Stimulated activated CD4-positive, alpha-beta T cell treated with anti-CD3 and anti-CD28 coated beads, Interleukin-12 subunit alpha, Interleukin-12 subunit beta, amount 100 ng/mL, for 48 hours (primary cell): ENCODE results near the gene FRAS1.
"Not testable (repeated sequence)": the region's sequence is repeated elsewhere in the genome, so short reads cannot be mapped to it uniquely, and the experiment has no call there.

Source experiments
- DNase-seq, 3 donors: peaks; one replicate each; pipeline ENCODE4 v3.0.0-alpha.2; 2020; ENCODE audit warnings: low read depth in 2 of 3, low spot score in 1 of 3

FRAS1 gene

DNA sequence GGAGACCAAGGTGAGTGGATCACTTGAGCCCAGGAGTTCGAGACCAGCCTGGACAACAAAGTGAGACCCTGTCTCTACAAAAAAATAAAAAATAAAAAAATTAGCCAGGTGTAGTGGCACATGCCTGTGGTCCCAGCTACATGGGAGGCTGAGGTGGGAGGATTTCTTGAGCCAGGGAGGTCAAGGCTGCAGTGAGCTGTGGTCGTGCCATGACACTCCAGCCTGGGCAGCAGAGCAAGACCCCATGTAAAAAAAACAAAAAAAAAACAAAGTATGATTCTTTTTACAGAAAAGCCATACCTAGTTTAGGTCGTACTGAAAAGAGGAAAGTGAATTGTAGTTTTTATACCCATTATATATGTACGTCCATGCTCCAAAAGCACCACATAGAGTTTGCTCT, 151.8 kb downstream of the FRAS1 start:
- DNase-seq, result not testable (repeated sequence)

DNA sequence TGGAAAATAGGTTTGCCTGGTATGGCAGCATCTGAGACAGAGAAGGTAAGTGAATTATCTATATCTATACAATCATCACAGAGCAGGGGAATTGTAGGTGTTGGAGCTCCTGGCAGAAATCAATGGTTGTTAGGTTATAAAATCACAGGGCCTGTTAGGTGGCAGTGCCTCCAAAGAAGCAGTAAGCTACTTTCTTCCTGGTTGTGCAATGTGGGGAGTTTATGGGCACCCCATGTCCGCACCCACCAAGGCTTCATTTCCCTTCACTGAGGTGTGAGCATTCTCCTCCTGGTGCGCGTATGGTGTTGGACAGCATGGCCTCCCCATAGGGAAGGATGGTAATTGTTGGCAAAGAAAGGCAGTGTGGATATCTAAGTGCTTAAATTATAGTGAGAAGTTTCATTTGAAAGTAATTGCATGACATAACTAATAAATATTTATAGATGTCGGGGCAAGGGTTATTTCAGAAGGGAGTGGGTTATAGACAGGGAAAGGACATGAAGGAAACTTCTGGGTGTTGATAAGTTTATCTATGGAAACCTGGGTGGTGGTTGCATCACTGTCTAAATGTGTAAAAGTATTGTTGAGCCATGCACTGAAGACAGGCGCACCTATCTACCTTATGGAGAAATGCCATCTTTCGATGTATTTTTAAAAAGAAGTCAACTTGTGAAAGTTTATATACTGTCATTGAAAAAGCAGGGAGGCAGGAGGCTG, 153.7 kb downstream of the FRAS1 start:
- DNase-seq, result no peak

- DNase-seq, result no peak
Observed at GRCh38 chr4:78213218-78213617, 156.1 kb downstream of the FRAS1 start.

- no peak for DNase-seq
Observed at GRCh38 chr4:78214078-78214477, 157.0 kb downstream of the FRAS1 start.

DNA sequence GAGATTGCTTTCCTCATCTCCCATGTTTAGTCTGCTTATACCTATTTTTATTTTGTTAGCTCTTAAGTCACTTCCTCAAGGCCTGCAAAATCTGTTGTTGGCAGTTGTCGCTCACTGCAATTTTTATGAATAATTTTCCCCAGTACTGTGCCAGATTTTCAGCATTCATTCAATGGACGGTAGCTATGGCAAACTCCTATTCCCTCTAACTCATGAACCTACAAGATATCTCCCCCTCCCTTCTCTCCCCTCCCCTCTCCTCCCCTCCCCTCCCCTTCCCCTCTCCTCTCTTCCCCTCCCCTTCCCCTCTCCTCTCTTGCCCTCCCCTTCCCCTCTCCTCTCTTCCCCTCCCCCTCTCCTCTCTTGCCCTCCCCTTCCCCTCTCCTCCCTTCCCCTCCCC, 160.4 kb downstream of the FRAS1 start:
- no peak for DNase-seq

- DNase-seq, result no peak
Observed at GRCh38 chr4:78218260-78218659, 161.1 kb downstream of the FRAS1 start.

DNA sequence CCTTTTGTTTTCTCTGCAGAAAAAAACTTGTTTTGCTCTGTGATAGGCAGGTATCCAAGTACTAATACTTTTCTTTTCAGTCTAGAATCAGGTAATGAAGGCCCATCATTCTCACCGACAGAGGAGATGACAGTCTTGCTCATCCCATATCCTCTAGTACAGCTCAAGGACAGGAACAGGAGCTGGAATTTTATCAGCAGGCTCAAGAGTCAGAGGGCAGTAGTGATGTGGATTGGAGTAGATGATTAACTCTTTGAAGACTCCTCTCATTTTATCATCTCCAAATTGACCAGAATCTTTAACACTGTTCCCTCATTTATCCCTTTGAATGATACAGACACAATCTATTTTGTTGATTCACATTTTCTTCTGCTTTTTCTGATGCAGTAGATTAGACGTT, 162.7 kb downstream of the FRAS1 start:
- DNase-seq, result no peak

- DNase-seq, result no peak
Observed at GRCh38 chr4:78220283-78220682, 163.2 kb downstream of the FRAS1 start.

- no peak for DNase-seq
Observed at GRCh38 chr4:78222575-78223186, 165.6 kb downstream of the FRAS1 start.

DNA sequence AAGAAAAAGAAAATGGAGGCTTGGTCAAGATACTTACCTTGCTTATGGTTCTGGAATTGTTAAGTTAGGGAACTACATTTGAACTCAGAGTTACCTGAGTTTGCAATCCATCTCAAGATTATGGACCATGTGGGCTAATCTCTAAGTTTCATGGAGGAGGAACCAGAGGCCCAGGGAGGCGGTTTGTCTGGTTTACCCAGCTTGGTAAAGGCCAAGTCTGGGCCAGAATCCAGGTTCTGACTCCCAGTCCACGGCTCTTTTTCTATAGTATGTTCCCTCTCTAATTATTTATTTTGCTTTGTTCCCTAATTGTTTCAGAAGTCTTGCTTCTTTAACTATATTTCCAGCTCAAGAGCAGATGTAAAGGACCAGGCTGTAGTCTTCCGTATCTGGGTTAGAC, 168.1 kb downstream of the FRAS1 start:
- DNase-seq, result no peak

GRCh38 chr4:78226279-78226678, 169.2 kb downstream of the FRAS1 start:
- no peak for DNase-seq

GRCh38 chr4:78227411-78228057, 170.4 kb downstream of the FRAS1 start:
- no peak for DNase-seq

DNA sequence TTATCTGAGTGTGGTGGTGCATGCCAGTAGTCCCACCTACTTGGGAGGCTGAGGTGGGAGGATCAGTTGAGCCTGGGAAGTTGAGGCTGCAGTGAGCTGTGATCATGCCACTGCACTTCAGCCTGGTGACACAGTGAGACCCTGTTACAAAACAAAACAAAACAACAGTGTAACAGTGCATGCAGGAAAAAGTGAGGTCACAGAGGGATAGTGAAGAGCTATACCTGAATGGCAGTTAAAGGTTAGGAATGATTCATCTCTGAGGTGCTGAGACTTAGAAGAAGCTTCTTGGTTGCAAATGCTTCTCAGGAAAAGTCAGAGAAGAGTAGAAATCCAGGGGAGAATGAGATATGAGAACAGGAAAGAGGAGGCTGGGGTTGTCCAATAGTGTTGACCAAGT, 178.7 kb downstream of the FRAS1 start:
- no peak for DNase-seq

DNA sequence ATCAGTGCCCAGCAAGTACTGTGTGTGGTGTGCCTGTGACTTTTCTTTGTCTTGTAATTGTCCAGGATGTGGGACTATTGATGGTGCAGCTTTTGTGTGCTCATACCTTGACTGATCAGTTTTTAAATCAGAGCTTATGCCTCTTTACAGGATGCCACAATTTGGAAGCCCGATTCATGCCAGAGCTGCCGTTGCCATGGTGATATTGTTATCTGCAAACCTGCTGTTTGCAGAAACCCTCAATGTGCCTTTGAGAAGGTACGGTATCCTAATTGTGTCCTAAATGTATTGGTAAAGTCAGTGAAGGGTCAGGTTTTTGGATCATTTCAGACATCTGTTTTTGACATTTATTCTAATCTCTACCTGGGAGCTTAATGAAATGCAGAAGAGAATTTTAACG, 180.2 kb downstream of the FRAS1 start:
- DNase-seq, result no peak

- no peak for DNase-seq
Observed at GRCh38 chr4:78242071-78242470, 184.9 kb downstream of the FRAS1 start.

GRCh38 chr4:78244705-78245485, 187.8 kb downstream of the FRAS1 start:
- DNase-seq, result no peak

- no peak for DNase-seq
Observed at GRCh38 chr4:78247536-78248285, 190.6 kb downstream of the FRAS1 start.

- no peak for DNase-seq
Observed at GRCh38 chr4:78250500-78250899, 193.4 kb downstream of the FRAS1 start.

DNA sequence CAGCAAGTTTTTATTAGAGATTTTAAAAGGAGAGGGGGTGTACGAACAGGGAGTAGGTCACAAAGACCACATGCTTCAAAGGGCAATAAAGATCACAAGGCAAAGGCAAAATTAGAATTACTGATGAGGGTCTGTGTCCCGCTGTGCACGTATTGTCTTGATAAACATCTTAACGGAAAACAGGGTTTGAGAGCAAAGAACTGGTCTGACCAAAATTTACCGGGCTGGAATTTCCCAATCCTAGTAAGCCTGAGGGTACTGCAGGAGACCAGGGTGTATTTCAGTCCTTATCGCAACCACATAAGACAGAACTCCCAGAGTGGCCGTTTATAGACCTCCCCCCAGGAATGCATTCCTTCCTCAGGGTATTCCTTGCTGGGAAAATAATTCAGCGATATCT, 195.7 kb downstream of the FRAS1 start:
- DNase-seq, result not testable (repeated sequence)

DNA sequence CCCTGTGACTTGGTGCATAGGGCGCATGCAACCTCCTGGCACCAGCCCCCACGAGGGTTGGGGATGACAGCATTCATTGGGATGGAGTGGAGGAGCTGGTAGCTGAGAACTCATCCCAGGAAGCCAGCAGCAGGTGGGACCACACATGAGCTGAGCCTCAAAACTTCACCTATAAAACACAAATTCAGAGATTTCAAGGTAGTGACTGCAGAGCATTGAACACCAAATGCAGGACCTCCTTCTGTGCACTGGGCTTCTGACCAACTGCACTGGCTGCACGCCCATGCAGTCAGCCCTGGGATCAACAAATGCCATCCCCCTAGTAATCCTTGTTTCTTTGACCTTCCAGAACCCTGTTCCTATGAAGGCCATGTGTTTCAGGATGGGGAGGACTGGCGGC, 197.8 kb downstream of the FRAS1 start:
- DNase-seq, result no peak

DNA sequence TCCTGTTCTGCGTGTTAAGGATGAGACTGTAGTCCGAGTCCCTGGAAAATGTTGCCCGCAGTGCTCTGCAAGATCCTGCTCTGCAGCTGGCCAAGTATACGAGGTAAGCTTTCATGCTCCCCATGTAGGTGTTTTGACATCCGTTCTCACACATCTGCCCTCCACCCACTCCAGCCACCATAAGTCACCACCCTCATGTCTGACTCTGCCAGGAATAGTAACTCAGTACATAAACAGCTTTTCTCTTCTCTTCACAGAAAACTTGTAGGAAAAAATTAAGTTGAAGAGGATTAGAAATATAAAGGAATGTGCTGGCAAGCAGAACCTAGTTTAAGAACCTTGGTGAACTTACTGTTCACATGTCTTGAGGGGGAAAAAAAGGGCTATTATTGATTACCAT, 207.9 kb downstream of the FRAS1 start:
- no peak for DNase-seq
